HG03439 (cell line): Measurements from ENCODE around the gene MCTP1.
A peak's percentile ranks its signal among the peaks of the same experiment; 100 is the strongest.
"Not testable (repeated sequence)": the region's sequence is repeated elsewhere in the genome, so short reads cannot be mapped to it uniquely, and the experiment has no call there.

Experiments
- ATAC-seq: cut with Tn5 transposase; IDR thresholded peaks from one replicate; pipeline ENCODE4 v1.9.1; 2021; ENCODE audit warnings: mild to moderate bottlenecking, moderate library complexity; ENCODE audit not compliant: unreplicated experiment

The MCTP1 gene

DNA sequence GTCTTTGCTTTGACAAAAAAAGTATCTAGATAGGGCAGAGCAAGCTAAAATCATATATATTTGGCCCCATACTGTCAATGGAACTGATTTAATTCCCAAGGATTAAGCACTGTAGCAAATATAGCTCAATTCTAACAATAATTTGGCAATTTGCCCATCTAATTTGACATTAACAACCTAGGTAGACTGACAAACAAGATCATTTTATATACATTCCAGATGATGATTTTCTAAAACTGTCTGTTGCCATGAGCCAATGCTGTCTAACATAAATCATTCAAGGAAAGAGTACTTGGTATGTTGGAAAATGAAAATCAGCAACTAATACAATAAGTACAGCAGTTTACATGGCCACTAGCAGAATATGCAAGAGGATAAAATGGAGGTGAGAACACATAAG, 32.1 kb downstream of the MCTP1 start:
- no peak for ATAC-seq

DNA sequence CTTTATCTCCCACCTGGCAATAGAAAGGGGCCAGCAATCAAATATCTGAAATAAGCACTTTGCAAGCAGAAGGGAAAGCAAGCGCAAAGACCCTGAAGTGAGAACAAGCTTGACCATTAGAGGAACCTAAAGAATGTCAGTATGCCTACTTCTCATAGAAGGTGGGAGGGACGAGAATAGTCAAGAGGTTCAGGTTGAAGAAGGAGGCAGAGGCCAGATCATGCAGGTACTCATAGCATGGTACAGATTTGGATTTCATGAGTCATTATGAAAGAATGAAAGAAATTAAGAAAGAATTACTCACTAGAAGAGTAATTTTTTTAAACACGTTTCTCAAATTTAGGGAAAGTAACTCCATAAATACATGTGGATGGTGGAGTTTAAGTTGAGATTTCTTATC, 33.7 kb downstream of the MCTP1 start:
- no peak for ATAC-seq

DNA sequence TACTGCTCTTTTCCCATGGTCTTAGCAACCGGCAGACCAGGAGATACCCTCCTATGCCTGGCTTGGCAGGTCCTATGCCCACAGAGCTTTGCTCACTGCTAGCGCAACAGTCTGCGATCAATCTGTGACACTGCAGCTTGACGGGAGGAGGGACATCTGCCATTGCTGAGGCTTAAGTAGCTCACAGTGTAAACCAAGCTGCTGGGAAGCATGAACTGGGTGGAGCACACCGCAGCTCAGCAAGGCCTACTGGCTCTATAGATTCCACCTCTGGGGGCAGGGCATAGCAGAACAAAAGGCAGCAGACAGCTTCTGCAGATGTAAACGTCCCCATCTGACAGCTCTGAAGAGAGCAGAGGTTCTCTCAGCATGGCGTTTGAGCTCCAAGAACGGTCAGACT, 40.4 kb downstream of the MCTP1 start:
- ATAC-seq, result no peak

DNA sequence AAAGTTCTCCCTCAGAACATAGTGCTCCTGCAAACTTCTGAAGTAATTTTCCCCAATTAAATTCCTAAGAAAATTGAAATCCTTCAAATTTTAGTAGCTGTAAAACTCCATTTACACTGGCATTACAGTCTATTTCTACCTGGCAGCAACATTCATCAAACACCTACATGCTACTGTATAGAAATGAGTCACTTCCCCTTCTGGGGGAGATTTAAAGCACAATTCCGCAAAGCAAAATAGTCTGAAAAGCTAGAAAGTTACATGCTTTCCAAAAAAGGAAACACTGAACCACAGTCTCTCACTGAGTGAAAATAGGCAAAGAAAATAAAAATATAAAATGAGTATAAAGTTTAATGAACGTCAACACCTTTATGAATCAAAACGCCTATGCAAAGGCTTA, 43.3 kb downstream of the MCTP1 start:
- peak; percentile 95 for ATAC-seq

DNA sequence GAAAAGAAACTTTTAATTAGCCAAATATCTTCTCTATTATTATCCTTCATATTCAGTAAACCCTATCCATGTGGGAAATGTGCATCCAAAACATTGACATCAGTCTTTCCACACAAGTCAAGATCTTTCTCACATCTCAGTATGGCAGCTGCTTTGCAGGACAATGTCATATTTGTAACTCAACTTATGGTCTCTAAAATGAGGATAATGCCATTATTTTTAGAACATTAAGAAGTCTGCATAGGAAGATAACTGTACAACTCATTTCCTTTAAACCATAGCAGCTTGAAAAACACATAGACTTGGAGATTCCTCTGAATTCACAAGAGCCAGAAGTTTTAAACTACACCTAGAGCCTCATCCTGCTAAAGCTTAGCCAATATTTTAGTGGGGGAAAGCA, 43.7 kb downstream of the MCTP1 start:
- no peak for ATAC-seq

DNA sequence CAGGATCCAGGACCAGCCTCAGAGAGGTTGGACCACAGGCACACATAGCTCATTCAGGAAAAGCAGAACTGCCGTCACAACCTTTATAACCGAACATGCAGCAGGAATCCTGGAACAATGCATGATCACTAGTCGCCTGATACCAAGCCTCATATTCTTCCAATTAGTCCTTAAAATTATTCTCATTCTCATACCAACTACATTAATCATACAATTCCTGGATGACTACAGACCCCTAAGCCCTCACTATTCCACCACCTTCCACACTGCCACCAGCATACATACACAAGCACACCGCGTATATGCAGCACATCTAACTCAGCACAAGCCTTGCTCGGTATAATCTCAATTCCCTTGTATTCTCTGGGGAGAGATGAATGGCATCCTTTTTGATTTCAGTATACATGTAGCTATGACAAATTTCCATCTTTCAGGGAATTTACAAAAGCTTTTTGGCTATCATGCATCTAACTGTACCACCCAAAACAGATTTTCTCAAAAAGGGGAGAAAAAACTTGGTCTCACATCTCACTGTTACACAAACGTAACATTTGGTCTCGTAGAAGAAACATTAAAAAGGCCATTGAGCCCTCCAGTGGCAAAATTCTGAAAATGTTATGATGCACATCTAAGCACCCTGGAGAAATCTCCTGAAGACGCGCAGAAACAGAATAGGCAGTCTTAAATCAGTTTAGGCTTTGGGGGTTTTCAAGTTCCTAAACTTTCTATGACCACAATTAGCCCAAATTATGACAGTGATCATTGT, 46.2 kb downstream of the MCTP1 start:
- no peak for ATAC-seq

DNA sequence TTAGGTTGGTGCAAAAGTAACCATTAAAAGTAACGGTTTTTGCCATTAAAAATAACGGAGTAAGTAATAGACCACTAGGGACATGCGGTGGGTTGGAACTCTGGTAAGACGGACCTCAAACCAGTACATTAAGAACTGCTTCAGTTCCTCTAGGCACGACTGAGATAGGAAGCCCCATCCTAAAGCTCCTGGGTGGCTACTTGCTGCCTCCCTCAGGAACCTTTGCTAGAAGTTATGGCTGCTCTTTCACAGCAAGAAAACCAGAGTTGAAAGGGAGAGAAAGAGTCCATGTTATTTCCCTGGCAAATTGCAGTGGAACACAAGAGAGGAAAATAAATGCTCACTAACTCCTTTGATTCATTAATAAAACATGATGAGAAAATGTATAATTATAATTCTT, 47.6 kb downstream of the MCTP1 start:
- ATAC-seq, result no peak

DNA sequence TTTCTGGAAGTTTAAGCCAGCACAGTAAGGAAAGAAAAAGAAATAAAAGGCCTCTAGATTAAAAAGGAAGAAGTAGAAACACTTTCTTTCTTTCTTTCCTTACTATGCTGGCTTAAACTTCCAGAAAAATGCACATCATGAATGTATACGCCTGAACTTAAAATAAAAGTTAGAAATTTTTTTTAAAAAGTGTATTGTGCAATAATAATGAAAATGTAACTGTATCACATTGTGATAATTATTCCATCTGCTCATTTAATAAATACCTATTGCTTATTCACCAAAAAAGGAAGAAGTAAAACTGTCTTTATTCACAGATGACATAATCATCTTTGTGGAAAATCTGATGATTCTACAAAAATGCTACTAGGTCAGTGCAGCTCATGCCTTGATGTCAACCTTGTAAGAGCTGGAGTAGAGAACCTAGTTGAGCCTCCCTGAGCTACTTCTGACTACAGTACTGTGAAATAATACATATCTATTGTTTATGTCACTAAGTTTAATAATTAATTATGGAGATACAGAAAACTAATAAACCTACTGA, 49.4 kb downstream of the MCTP1 start:
- ATAC-seq, result no peak

DNA sequence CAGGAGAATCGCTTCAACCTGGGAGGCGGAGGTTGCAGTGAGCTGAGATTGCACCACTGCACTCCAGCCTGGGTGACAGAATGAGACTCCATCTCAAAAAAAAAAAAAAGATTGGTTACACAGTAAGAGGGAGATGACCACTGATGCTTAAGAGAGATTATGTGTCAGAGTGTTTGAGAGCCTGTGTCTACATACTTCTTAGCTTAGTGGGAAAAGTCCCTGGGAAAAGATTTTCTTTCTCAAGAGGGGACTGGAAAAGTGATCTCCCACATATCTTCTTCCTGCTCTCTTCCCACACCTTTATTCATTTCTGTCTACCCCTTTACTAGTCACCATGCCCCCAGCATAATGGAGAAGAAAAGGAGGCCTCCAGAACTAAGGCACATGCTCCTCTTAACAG, 55.2 kb downstream of the MCTP1 start:
- no peak for ATAC-seq

DNA sequence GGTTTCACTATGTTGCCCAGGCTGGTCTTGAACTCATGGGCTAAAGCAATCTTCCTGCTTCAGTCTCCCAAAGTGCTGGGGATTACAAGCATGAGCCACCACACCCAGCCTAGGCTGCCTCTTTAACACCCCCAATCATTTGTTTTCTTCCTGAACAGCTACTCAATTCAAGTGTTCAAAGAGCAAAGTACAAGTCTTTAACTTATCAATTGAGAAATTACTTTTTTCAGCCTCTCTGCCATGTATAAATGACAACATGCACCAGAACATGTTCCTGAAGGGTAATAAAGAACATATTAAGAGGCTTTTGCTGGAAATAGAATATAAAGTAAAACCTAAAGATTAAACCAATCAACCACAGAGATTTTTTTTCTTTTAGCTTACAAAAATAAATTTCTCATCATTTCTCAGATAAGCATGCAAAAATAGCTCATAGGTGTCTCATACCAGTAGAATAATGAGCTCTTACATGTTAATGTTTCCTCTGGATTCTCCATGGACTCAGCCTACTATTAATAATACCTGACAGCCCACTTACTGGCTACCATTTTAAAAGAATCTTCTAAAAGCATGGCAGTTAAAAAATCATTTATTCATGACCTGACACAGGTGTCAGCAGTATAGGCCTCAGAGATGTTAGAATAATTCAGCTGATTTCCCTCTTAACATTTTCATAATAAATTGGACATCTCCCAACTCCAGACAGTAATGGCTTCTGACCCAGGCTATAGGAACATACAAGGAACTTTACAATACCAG, 60.0 kb downstream of the MCTP1 start:
- ATAC-seq, result no peak

DNA sequence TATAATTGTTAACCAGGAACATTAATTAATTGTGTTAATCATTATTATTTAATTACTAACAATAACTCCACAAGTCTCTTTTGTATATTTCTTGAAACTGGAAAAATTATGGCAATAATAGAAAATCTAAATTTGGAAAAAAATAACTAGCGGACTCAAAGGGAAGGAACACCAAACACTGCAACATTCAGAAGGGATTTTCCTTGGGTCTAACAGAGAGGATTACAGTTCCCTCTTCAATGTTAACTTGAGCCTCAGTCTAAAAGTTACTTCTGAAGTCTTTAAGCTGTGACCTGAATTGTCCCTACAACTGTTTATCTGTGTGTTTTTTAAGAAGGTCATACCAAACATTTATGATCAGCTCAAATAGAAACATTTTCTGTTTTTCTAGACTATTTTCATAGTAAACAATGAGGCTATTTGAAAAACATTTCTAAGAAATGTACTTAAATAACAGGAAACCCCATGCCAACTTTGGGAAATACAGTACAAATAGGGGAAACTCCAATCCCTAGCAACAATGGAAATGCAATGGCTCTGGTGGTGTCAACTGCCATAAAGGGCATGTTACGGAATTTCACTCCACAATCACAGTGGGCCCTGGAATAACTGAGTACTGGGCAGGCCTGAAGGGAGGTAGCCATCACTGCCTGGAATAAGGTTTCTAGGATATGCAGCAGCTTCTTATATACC, 61.2 kb downstream of the MCTP1 start:
- no peak for ATAC-seq

DNA sequence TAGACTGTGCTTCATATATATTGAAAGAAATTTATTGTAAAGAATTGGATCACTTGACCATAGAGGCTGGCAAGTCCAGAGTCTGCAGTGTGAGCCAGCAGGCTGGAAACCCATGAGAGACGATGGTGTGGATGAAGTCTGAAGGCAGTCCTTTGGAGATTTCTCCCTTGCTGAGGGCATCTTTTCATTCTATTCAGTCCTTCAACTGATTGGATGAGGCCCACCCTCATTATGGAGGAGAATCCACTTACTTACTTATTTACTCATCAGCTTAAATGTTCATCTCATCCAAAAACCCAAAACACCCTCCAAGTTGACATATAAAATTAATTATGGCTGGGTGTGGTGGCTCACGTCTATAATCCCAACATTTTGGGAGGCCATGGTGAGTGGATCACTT, 62.1 kb downstream of the MCTP1 start:
- no peak for ATAC-seq

DNA sequence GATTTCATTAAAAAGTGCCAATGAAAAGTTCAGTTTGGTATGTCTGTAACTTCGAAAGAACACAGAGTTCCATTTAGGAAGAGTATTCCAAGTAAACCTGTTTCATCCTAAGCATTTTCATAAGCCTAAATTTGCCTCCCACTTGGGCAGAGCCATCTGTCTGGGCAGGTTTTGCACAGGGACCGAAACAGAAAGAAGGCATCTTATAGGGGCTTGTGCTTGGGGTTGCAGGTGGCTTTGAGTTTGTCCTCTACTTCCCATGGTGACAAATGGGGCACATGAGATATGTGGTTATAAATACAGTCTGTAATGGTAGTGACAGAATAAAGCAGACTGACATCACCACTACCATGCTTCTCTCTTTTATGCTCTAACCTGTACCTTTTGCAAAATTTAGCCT, 63.7 kb downstream of the MCTP1 start:
- ATAC-seq, result no peak

DNA sequence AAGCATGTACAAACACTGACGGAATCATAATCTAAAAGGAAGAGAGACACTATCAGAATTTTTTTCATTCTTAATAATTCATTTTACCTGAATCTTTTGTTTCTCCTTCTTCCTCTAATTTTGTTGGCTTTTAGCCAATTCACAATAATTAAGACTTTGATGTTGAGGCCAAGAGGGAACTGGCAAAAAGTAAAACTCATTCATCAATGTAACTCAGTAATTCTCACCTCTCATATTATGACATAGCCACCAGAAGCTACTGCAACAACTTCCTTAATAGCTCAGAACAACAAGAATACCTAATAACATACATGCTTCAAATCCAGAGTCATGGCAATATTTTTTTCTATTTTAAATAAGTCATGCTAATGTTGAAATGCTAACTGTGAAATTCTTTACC, 64.5 kb downstream of the MCTP1 start:
- no peak for ATAC-seq

DNA sequence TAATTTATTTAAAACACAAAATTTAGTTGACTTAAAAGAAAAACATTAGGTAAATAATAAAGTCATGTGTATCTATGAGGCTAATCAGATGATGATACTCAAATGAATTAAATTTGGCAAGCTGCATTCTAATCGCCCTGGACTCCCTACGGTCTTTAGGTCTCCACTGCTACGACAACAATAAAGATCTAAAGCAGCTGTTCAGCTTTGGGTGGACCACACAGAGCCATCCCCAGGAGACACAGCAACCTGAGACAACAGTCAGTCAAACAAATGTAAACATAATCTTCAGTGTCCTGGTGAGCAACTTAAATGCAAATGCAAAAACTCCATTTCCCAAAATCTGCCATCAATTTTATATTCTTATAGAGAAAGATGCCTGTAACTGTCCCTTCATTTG, 65.5 kb downstream of the MCTP1 start:
- no peak for ATAC-seq

DNA sequence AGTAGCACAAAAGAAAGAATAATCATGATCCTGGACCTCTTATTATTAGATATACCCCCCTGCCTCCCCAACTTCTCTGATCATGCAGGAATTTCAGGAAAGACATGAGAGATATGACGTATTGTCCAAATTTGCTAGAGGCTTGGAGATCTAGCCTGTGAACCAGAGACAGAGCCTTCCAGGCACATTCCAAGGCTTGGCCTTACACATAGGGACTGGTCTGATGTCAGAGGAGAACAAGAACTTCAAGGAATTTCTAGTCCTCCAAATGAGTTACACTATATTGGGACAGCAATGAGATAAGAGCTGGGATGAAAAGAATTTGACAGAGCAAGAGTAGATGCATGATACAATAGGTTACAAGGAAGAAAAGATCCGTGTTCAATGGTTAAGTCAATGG, 67.0 kb downstream of the MCTP1 start:
- ATAC-seq, result no peak

DNA sequence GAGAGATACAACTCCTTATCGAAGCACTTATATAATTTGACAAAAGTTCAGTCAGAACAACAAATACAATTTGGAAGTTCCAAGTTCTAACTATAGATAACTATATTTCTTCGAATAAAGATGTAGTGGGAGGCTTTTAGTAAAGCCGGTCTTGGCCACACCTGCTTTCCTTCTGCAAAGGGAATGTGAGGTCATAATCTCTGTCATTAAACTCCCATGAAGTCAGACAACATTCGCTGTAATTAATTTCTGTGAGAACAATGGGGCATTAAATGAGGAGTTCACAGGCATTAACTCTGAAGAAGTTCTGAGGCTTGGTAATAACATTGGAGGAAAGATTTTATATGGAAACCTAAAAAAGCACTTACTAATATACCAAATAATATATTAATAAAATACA, 67.5 kb downstream of the MCTP1 start:
- ATAC-seq, result no peak

DNA sequence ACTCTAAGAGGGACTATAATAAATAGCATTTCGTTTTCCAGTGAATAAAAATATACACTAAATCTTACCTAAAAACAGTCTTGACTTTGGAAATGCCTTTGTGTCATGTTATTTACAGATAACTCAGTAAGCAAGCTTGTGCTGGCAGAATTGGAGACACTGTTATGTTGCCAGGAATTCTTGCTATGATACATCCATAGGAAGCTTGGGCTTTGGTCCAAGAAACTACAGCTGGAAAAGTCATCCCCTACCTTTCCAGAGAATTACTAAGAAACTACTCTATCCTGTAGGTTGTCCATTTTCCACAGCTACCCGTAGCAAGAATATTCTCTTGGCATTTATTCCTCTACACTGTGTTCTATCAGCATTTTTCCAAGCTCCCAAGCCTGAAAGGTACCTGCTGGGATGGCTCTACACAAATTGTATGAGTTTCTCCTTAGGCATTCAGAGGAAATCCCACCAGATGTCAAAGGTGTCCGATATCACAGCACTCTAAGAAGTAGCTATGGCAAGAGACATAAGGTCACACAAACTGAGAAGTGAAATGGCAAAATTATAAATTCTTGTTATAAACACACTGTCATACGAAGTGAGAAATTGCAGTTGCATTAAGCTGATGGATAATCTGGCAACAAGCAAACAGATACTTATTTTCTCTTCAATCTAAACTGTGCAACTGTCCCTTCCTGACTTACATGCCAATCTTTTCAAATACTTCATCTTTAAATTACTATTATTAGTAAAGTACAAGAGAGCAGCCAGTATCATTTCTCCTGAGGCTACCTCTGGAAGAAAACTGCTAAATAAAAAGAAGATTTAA, 68.5 kb downstream of the MCTP1 start:
- no peak for ATAC-seq

DNA sequence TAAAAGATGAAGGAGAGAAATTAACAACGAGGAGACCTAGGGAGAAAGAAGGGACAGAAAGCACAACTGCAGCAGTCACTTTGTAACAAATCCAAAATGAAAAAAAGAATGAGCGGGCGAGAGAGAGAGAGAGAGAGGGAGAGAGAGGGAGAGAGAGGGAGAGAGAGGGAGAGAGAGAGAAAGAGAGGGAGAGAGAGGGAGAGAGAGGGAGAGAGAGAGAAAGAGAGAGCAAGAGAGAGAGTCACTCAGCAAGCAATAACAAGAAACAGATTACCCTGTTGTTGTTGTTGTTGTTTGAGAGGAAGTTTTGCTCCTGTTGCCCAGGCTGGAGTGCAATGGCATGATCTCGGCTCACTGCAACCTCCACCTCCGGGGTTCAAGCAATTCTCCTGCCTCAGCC, 77.1 kb downstream of the MCTP1 start:
- not testable (repeated sequence) for ATAC-seq

DNA sequence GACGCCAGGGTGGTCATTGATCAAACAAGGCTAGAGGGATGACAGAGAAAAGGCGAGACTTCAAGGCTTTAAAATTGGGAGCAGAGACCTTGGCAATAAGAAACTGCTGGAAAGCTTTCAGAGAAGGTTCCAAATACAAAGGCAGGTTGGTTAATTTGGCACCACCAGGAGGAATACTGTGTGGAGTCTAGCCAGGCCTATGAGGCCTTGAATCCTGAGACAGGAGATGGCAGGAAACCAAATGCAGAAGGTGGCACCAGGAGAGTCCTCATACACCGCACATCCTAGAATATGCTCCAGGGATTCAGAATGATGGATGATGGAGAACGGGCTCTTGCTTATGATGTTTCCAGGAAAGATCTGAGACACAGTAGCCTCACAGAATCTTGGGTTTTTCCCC, 90.0 kb downstream of the MCTP1 start:
- no peak for ATAC-seq

DNA sequence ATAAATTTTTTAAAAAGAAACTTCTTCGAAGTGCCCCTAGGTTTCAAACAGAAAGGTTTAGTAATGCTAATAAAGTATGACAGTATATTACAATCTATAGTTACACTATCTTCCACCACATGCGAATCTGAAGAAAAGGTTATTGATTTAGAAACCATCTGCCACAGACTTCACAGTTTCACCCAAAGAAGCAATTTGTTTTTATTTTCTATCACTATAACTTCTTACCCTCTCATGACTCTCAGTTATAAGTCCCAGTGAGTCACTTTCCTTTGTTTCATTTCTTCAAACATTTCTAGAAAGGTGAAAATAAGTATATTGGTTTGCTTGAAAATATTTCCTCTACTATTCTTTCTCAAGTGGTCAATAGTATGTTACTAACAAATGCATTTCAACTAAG, 93.6 kb downstream of the MCTP1 start:
- peak; percentile 81 for ATAC-seq
